IMR-90 (cell line): ENCODE measurements around the gene ADTRP. TPM values are rescaled to one million over a fixed set of nuclear protein-coding genes. Genes with fewer than 3 reads are reported as not detected.

ENCODE experiments used
- ATAC-seq: fragments of 200-7000 bp; cut with Tn5 transposase; 2 replicates; pipeline ENCODE4 v1.9.1; 2020; ENCODE audit warnings: low read depth, mild to moderate bottlenecking, moderate library complexity
- BruUV-seq: library from RNA; stranded (reverse); fragments of 400-500 nt; replicated peaks from 2 replicates; lab custom pipeline; 2021; lab: Mats Ljungman, UMichigan
- CTCF ChIA-PET: fragments of 300-600 bp; formaldehyde crosslinking; extraction: SDS; loops from one replicate; lab custom pipeline; 2021; ENCODE audit warnings: antibody characterized with exemption; lab: Yijun Ruan, JAX
- POLR2A ChIA-PET: fragments of 300-600 bp; sonication (Branson Sonifier 250); formaldehyde crosslinking; loops from one replicate; lab custom pipeline; 2022; ENCODE audit warnings: antibody characterized with exemption; ENCODE audit not compliant: unreplicated experiment; lab: Charles Lee
- DNase-seq: peaks from one replicate; pipeline ENCODE4 v3.0.0; 2013
- H2AFZ ChIP-seq: replicated peaks from 2 replicates; pipeline ENCODE3; 2013; ENCODE audit warnings: low read length, mild to moderate bottlenecking; ENCODE audit not compliant: poor library complexity
- H2AK5ac ChIP-seq: 2 replicates; pipeline ENCODE4 v1.6.1; 2013; ENCODE audit warnings: low read depth, low read length, inconsistent platforms
- H2AK9ac ChIP-seq: replicated peaks from 2 replicates; pipeline ENCODE3; 2013; ENCODE audit warnings: mild to moderate bottlenecking, low read depth, low read length, moderate library complexity; ENCODE audit not compliant: poor library complexity
- H2BK120ac ChIP-seq: 2 replicates; pipeline ENCODE4 v1.6.1; 2013; ENCODE audit warnings: low read depth, low read length, inconsistent platforms
- H2BK15ac ChIP-seq: 3 replicates; pipeline ENCODE4 v1.6.1; 2013; ENCODE audit warnings: low read depth, low read length, inconsistent platforms
- H2BK20ac ChIP-seq: 2 replicates; pipeline ENCODE4 v1.6.1; 2013; ENCODE audit warnings: low read depth, mild to moderate bottlenecking, inconsistent platforms, low read length, moderate library complexity
- H2BK5ac ChIP-seq: 2 replicates; pipeline ENCODE4 v1.6.1; 2013; ENCODE audit warnings: mild to moderate bottlenecking, low read depth, low read length, inconsistent platforms; ENCODE audit not compliant: poor library complexity, severe bottlenecking
- H3K14ac ChIP-seq: replicated peaks from 2 replicates; pipeline ENCODE4 v1.6.1; 2013; ENCODE audit warnings: low read depth, low read length, inconsistent platforms
- H3K18ac ChIP-seq: 2 replicates; pipeline ENCODE4 v1.6.1; 2013; ENCODE audit warnings: low read depth, low read length, control low read depth
- H3K23ac ChIP-seq: 2 replicates; pipeline ENCODE4 v1.6.1; 2013; ENCODE audit warnings: low read depth, low read length, inconsistent platforms
- H3K27ac ChIP-seq: 2 replicates; pipeline ENCODE4 v1.5.1; 2013; ENCODE audit warnings: mild to moderate bottlenecking, control low read depth, low read length; ENCODE audit not compliant: insufficient read depth
- H3K27me3 ChIP-seq: 2 replicates; pipeline ENCODE4 v1.6.1; 2013; ENCODE audit warnings: low read length; ENCODE audit not compliant: control insufficient read depth, insufficient read depth
- H3K36me3 ChIP-seq: 2 replicates; pipeline ENCODE4 v1.6.1; 2013; ENCODE audit warnings: low read length, mixed read lengths; ENCODE audit not compliant: control insufficient read depth, insufficient read depth
- H3K4ac ChIP-seq: 2 replicates; pipeline ENCODE4 v1.6.1; 2013; ENCODE audit warnings: low read depth, low read length, inconsistent platforms
- H3K4me1 ChIP-seq: 2 replicates; pipeline ENCODE4 v1.6.1; 2013; ENCODE audit warnings: low read length, mixed read lengths; ENCODE audit not compliant: control insufficient read depth, insufficient read depth
- H3K4me2 ChIP-seq: 2 replicates; pipeline ENCODE4 v1.6.1; 2013; ENCODE audit warnings: low read depth, mild to moderate bottlenecking, control low read depth, low read length, moderate library complexity
- H3K4me3 ChIP-seq: 2 replicates; pipeline ENCODE4 v1.5.1; 2013; ENCODE audit warnings: low read depth, mild to moderate bottlenecking, control low read depth, low read length, moderate library complexity; ENCODE audit not compliant: insufficient read depth
- H3K56ac ChIP-seq: 2 replicates; pipeline ENCODE4 v1.6.1; 2013; ENCODE audit warnings: low read length, inconsistent platforms; ENCODE audit not compliant: insufficient read depth; ENCODE audit errors: extremely low read depth
- H3K79me1 ChIP-seq, 2 experiments: 2 replicates each; pipeline ENCODE4 v1.6.1; 2013; ENCODE audit warnings: low read length in 2 of 2, inconsistent platforms in 1 of 2, low read depth in 1 of 2
- H3K9ac ChIP-seq: 2 replicates; pipeline ENCODE4 v1.6.1; 2013; ENCODE audit warnings: low read depth, low read length, control low read depth
- H3K9me1 ChIP-seq: 2 replicates; pipeline ENCODE4 v1.6.1; 2013; ENCODE audit warnings: low read length, inconsistent platforms; ENCODE audit not compliant: insufficient read depth
- H3K9me3 ChIP-seq: 2 replicates; pipeline ENCODE4 v1.6.1; 2013; ENCODE audit warnings: low read length; ENCODE audit not compliant: control insufficient read depth, insufficient read depth
- H4K20me1 ChIP-seq: 2 replicates; pipeline ENCODE4 v1.6.1; 2013; ENCODE audit warnings: low read length, inconsistent platforms; ENCODE audit not compliant: insufficient read depth
- H4K5ac ChIP-seq: 2 replicates; pipeline ENCODE4 v1.6.1; 2013; ENCODE audit warnings: mild to moderate bottlenecking, low read depth, low read length, control low read depth
- H4K8ac ChIP-seq, 2 experiments: 2 replicates each; pipeline ENCODE4 v1.6.1; 2013; ENCODE audit warnings: low read depth in 2 of 2, low read length in 2 of 2, control low read depth in 1 of 2, inconsistent platforms in 1 of 2
- H4K91ac ChIP-seq: 2 replicates; pipeline ENCODE4 v1.6.1; 2013; ENCODE audit warnings: low read depth, low read length, inconsistent platforms; ENCODE audit not compliant: insufficient read depth
- BHLHE40 ChIP-seq: fragments of 150-350 bp; IDR thresholded peaks from 2 replicates; pipeline ENCODE4 v1.6.1; 2016; ENCODE audit warnings: mild to moderate bottlenecking, low read depth, low read length
- CEBPB ChIP-seq: IDR thresholded peaks from 2 replicates; pipeline ENCODE4 v1.6.1; 2012; ENCODE audit warnings: low read depth, low read length, improper control_type of control experiment
- CHD1 ChIP-seq: IDR thresholded peaks from 2 replicates; pipeline ENCODE4 v1.6.1; 2012; ENCODE audit warnings: low read depth, low read length, improper control_type of control experiment
- FOS ChIP-seq: fragments of 150-350 bp; IDR thresholded peaks from 2 replicates; pipeline ENCODE4 v1.6.1; 2016; ENCODE audit warnings: low read depth, low read length
- MAFK ChIP-seq: IDR thresholded peaks from 2 replicates; pipeline ENCODE4 v1.6.1; 2012; ENCODE audit warnings: low read depth, low read length, improper control_type of control experiment
- MAZ ChIP-seq: IDR thresholded peaks from 2 replicates; pipeline ENCODE4 v1.6.1; 2012; ENCODE audit warnings: low read depth, mild to moderate bottlenecking, low read length, improper control_type of control experiment, moderate library complexity, borderline replicate concordance
- MXI1 ChIP-seq: IDR thresholded peaks from 2 replicates; pipeline ENCODE4 v1.6.1; 2012; ENCODE audit warnings: low read depth, mild to moderate bottlenecking, low read length, moderate library complexity, borderline replicate concordance
- NFE2L2 ChIP-seq: fragments of 150-350 bp; IDR thresholded peaks from 2 replicates; pipeline ENCODE4 v1.6.1; 2016; ENCODE audit warnings: low read depth, mild to moderate bottlenecking, low read length
- POLR2A ChIP-seq: IDR thresholded peaks from 2 replicates; pipeline ENCODE4 v1.6.1; 2012; ENCODE audit warnings: mild to moderate bottlenecking, low read depth, low read length
- RAD21 ChIP-seq: IDR thresholded peaks from 2 replicates; pipeline ENCODE4 v1.6.1; 2012; ENCODE audit warnings: low read length, improper control_type of control experiment
- RCOR1 ChIP-seq: IDR thresholded peaks from 2 replicates; pipeline ENCODE4 v1.6.1; 2012; ENCODE audit warnings: mild to moderate bottlenecking, low read length, improper control_type of control experiment; ENCODE audit not compliant: insufficient replicate concordance
- RFX5 ChIP-seq: IDR thresholded peaks from 2 replicates; pipeline ENCODE4 v1.8.0; 2012; ENCODE audit warnings: low read depth, mild to moderate bottlenecking, low read length, moderate library complexity
- SMC3 ChIP-seq: fragments of 150-350 bp; IDR thresholded peaks from 2 replicates; pipeline ENCODE4 v1.6.1; 2016; ENCODE audit warnings: low read depth, mild to moderate bottlenecking, antibody characterized with exemption, low read length, moderate library complexity
- WGBS, 2 experiments: methylation state at CpG; one replicate each; pipeline versions ENCODE4 v1.1.5 to v1.1.7; 2013; ENCODE audit warnings: missing lambda C conversion rate in 2 of 2; ENCODE audit not compliant: insufficient read length in 1 of 2; ENCODE audit errors: extremely low coverage in 2 of 2; 5-methylcytosine and 5-hydroxymethylcytosine counted together
- dilution Hi-C: fragments of 300-500 bp; cut with HindIII; formaldehyde crosslinking; loops from one replicate; pipeline ENCODE4 v1.14.3; 2018; ENCODE audit warnings: low sequenced_read_pairs; ENCODE audit not compliant: unreplicated experiment
- in situ Hi-C: fragments of 300-500 bp; cut with MboI; formaldehyde crosslinking; loops from 3 replicates; pipeline ENCODE4 v1.14.3; 2019; ENCODE audit warnings: low sequenced_read_pairs, inconsistent platforms, mixed read lengths
- intact Hi-C: fragments of 100-400 bp; cut with micrococcal nuclease; formaldehyde crosslinking; loops from 2 replicates; pipeline ENCODE4 v1.10.0; 2022
- polyA plus RNA-seq, 3 experiments: library from polyadenylated mRNA; depleted of rRNA; stranded (reverse); fragments of >200 nt; gene quantifications; 2 replicates each; pipeline ENCODE4 v1.2.3, GENCODE V29; 2012; ENCODE audit warnings: low replicate concordance in 1 of 3
- total RNA-seq: library from RNA; depleted of rRNA; stranded (reverse); fragments of >200 nt; gene quantifications from 2 replicates; pipeline ENCODE4 v1.2.3, GENCODE V29; 2012
- TF ChIP-seq, protein P1 (sequence below): fragments of 150-350 bp; IDR thresholded peaks from 2 replicates; pipeline ENCODE4 v1.6.1; 2017; ENCODE audit warnings: mild to moderate bottlenecking, antibody characterized with exemption, low read length, low read depth
- TF ChIP-seq, protein P2 (sequence below): fragments of 150-350 bp; IDR thresholded peaks from 2 replicates; pipeline ENCODE4 v1.6.1; 2016; ENCODE audit warnings: low read depth, mild to moderate bottlenecking, low read length, moderate library complexity, borderline replicate concordance
- TF ChIP-seq, protein P3 (sequence below): conservative IDR thresholded peaks from 2 replicates; pipeline ENCODE4 v1.5.1; 2012; ENCODE audit warnings: mild to moderate bottlenecking, low read depth, low read length, improper control_type of control experiment

ADTRP gene
- total and polyA plus RNA-seq, 2 of the 4 experiments (the other 2 are of a cell fraction) = 0.50 to 0.72 TPM

DNA sequence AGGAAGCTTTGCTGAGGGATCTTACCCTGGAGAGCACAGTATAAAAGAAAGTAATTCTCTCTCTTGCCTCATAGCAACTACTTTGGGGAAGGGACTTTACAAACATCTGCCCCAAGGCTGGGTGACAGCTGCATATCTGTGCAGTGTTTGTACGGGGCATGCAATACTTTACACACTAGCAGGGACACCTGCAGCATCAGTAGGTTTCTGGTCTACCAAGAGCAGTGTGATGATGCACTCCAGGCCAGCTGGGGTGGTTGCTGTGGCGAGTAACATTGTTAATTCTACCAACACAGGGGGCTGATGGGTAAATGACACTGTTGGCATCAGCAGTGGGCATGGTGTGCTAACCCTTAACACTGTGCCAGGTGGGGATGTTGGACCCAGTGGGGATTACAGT lies 48.0 kb downstream of the ADTRP start:
- Histone ChIP-seq H4K20me1 (no peaks in the 10 kb centered on the region), H3K79me1 (no peaks in the 10 kb centered on the region)
- CTCF ChIA-PET = no interaction called here

More for the DNA sequence above, 48.0 kb downstream of the ADTRP start:
- Histone ChIP-seq H4K91ac (no peak overlapping the region), H2BK5ac (no peak overlapping the region), H4K5ac (no peak overlapping the region), H3K9ac (no peak overlapping the region), H2BK15ac (no peak overlapping the region), H4K8ac (no peak overlapping the region), H3K4me3 (no peak overlapping the region), H3K4me2 (no peak overlapping the region), H3K14ac (no peak overlapping the region), H3K4me1 (peaks cover 2% of the 10 kb centered on the region; the same call in 1 of the 2 replicates), H3K56ac (no peak overlapping the region), H2AK5ac (no peak overlapping the region), H3K18ac (no peak overlapping the region), H3K4ac (no peak overlapping the region), H2BK20ac (no peak overlapping the region), H3K9me3 (no peaks in the 10 kb centered on the region), H3K27ac (no peak overlapping the region), H2BK120ac (no peak overlapping the region), H3K36me3 (no peaks in the 10 kb centered on the region), H3K23ac (no peak overlapping the region), H3K27me3 (no peaks in the 10 kb centered on the region; the same call in 1 of the 2 replicates), H2AFZ (no peak overlapping the region), H3K9me1 (no peaks in the 10 kb centered on the region), H2AK9ac (no peak overlapping the region)
- POLR2A ChIA-PET = no interaction called here
- no CpG with 5 or more reads among the region's 2 CpGs for WGBS, 2 experiments
- TF ChIP-seq FOS = no peak
- TF ChIP-seq MXI1 = no peak
- no peak for TF ChIP-seq CEBPB
- no peak for TF ChIP-seq BHLHE40
- no peak for TF ChIP-seq NFE2L2
- TF ChIP-seq SMC3 = no peak
- TF ChIP-seq RAD21 = no peak
- TF ChIP-seq MAFK = no peak
- no peak for TF ChIP-seq MAZ
- TF ChIP-seq RCOR1 = no peak
- TF ChIP-seq RFX5 = no peak
- TF ChIP-seq, protein P1, sequence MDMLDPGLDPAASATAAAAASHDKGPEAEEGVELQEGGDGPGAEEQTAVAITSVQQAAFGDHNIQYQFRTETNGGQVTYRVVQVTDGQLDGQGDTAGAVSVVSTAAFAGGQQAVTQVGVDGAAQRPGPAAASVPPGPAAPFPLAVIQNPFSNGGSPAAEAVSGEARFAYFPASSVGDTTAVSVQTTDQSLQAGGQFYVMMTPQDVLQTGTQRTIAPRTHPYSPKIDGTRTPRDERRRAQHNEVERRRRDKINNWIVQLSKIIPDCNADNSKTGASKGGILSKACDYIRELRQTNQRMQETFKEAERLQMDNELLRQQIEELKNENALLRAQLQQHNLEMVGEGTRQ = no peak
- TF ChIP-seq, protein P2, sequence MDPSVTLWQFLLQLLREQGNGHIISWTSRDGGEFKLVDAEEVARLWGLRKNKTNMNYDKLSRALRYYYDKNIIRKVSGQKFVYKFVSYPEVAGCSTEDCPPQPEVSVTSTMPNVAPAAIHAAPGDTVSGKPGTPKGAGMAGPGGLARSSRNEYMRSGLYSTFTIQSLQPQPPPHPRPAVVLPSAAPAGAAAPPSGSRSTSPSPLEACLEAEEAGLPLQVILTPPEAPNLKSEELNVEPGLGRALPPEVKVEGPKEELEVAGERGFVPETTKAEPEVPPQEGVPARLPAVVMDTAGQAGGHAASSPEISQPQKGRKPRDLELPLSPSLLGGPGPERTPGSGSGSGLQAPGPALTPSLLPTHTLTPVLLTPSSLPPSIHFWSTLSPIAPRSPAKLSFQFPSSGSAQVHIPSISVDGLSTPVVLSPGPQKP = no peak
- TF ChIP-seq, protein P3, sequence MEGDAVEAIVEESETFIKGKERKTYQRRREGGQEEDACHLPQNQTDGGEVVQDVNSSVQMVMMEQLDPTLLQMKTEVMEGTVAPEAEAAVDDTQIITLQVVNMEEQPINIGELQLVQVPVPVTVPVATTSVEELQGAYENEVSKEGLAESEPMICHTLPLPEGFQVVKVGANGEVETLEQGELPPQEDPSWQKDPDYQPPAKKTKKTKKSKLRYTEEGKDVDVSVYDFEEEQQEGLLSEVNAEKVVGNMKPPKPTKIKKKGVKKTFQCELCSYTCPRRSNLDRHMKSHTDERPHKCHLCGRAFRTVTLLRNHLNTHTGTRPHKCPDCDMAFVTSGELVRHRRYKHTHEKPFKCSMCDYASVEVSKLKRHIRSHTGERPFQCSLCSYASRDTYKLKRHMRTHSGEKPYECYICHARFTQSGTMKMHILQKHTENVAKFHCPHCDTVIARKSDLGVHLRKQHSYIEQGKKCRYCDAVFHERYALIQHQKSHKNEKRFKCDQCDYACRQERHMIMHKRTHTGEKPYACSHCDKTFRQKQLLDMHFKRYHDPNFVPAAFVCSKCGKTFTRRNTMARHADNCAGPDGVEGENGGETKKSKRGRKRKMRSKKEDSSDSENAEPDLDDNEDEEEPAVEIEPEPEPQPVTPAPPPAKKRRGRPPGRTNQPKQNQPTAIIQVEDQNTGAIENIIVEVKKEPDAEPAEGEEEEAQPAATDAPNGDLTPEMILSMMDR = no peak
- TF ChIP-seq POLR2A = no peak
- no peak for TF ChIP-seq CHD1
- DNase-seq (no peak), ATAC-seq (no peak)
- dilution Hi-C loops (no loop called here), in situ Hi-C loops (no loop called here), intact Hi-C loops (no loop called here)
- BruUV-seq = no TSS peak
